Right lobe of liver (tissue), 4 donors: Measurements from ENCODE around the gene B3GALNT2.

Experiments used
- POLR2A ChIP-seq: fragments of 450-650 bp; IDR thresholded peaks from one replicate; pipeline ENCODE4 v1.6.1; 2017; ENCODE audit warnings: antibody characterized with exemption, mild to moderate bottlenecking
- TF ChIP-seq, protein P1 (sequence below), 4 donors: fragments of 200-600 bp in 3 of 4; fragments of 450-650 bp in 1 of 4; IDR thresholded peaks; one replicate each; pipeline versions ENCODE4 v1.5.1 to v1.8.0; 2016 to 2022; ENCODE audit warnings: antibody characterized with exemption in 4 of 4, mild to moderate bottlenecking in 2 of 4
- donor health status: DM: no; HTN: no; CAD: no.
- donor health status: DM: no; HTN: no; CAD: no.
- donor health status: DM: no; HTN: yes; CAD: no.

GRCh38 chr1:235402457-235403200, 101.6 kb downstream of the B3GALNT2 start:
- TF ChIP-seq, protein P1, sequence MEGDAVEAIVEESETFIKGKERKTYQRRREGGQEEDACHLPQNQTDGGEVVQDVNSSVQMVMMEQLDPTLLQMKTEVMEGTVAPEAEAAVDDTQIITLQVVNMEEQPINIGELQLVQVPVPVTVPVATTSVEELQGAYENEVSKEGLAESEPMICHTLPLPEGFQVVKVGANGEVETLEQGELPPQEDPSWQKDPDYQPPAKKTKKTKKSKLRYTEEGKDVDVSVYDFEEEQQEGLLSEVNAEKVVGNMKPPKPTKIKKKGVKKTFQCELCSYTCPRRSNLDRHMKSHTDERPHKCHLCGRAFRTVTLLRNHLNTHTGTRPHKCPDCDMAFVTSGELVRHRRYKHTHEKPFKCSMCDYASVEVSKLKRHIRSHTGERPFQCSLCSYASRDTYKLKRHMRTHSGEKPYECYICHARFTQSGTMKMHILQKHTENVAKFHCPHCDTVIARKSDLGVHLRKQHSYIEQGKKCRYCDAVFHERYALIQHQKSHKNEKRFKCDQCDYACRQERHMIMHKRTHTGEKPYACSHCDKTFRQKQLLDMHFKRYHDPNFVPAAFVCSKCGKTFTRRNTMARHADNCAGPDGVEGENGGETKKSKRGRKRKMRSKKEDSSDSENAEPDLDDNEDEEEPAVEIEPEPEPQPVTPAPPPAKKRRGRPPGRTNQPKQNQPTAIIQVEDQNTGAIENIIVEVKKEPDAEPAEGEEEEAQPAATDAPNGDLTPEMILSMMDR (IDR thresholded peaks at IDR 0.05), result no peak
- no peak for TF ChIP-seq POLR2A
